Measurements from ENCODE around the gene ZNF683.

Gene ZNF683

GRCh38 chr1:26318338-26319064 is 54.0 kb downstream of the ZNF683 start:
- H3K4me1 Mint-ChIP-seq = peaks cover 82% of the 10 kb centered on the region
- peak overlapping the region; percentile 84 to 98 for H3K4me3 Mint-ChIP-seq
- peak; percentile 46 for ATAC-seq
- peak overlapping the region; percentile 93 to 96 for H3K27ac Mint-ChIP-seq
- H3K27me3 Mint-ChIP-seq = no peaks in the 10 kb centered on the region
- no peaks in the 10 kb centered on the region for H3K9me3 Mint-ChIP-seq
- DNase-seq = peak; percentile 51 to 72

- H3K4me3 Mint-ChIP-seq = peak within 1 kb of the TSS; percentile 84 to 98
- H3K27ac Mint-ChIP-seq = peak within 1 kb of the TSS; percentile 93 to 96
- no peaks in the 10 kb centered on the region for H3K9me3 Mint-ChIP-seq
- ATAC-seq = peak; percentile 72
- peaks cover 76% of the 10 kb centered on the region for H3K4me1 Mint-ChIP-seq
- peak; percentile 72 to 77 for DNase-seq
- no peaks in the 10 kb centered on the region for H3K27me3 Mint-ChIP-seq
These were observed 54.8 kb downstream of the ZNF683 start, which contains the start of gene CD52 for GRCh38 chr1:26317612-26318337. TSS of gene CD52 (plus strand) at chr1:26317958. CDS start at chr1:26318018, 60 bp downstream.

- DNase-seq (no peak), ATAC-seq (no peak)
- Mint-ChIP-seq H3K4me1 (peaks cover 70% of the 10 kb centered on the region), H3K27ac (peak overlapping the region; percentile 93 to 96), H3K9me3 (no peaks in the 10 kb centered on the region), H3K27me3 (no peaks in the 10 kb centered on the region), H3K4me3 (peak overlapping the region; percentile 84 to 98)
These were observed 55.4 kb downstream of the ZNF683 start for GRCh38 chr1:26317146-26317545.

- peaks cover 60% of the 10 kb centered on the region for H3K4me1 Mint-ChIP-seq
- H3K27me3 Mint-ChIP-seq = no peaks in the 10 kb centered on the region
- ATAC-seq = no peak
- peak overlapping the region in 1 of 2 donors; percentile 4 for H3K27ac Mint-ChIP-seq
- H3K9me3 Mint-ChIP-seq = no peaks in the 10 kb centered on the region
- DNase-seq = no peak
- H3K4me3 Mint-ChIP-seq = peak overlapping the region; percentile 48 to 77
These were observed 56.4 kb downstream of the ZNF683 start for GRCh38 chr1:26315874-26316850.

DNA sequence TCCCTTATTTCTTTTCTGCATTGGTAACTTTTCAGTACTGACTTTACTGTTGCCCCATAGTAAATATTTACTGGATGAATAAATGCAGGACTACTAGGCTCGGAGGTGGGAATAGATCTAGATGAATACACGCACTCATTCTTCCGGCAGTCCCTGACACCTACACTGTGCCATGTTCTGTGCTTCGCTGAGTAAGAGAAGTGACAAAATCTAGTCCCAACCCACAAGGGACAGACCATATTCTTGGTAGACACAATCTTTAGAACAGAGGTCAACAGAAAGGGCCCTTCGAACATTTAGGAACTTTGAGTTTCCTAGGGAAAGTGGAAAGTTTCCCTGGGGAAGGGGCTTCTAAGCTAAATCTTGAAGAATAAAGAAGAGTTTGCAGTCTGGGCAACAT is 58.0 kb downstream of the ZNF683 start:
- ATAC-seq (no peak), DNase-seq (no peak)
- no peaks in the 10 kb centered on the region for H3K9me3 Mint-ChIP-seq
- H3K27ac Mint-ChIP-seq = no peak overlapping the region
- H3K4me3 Mint-ChIP-seq = no peak overlapping the region
- peaks cover 43% of the 10 kb centered on the region for H3K4me1 Mint-ChIP-seq
- no peaks in the 10 kb centered on the region for H3K27me3 Mint-ChIP-seq
